Smooth muscle cell (in vitro differentiated cells): ENCODE measurements around the gene GLT1D1. TPM values are rescaled to one million over a fixed set of nuclear protein-coding genes. Genes with fewer than 3 reads are reported as not detected.

Source experiments
- DNase-seq: peaks from one replicate; lab custom pipeline; 2025; ENCODE audit not compliant: unreplicated experiment; lab: John Stamatoyannopoulos, UW
- H2AFZ ChIP-seq: fragments of 200-600 bp; sonication (generic); 2 replicates; pipeline ENCODE4 v1.6.0; 2016; ENCODE audit warnings: antibody characterized with exemption, low read depth, mild to moderate bottlenecking
- H3F3A ChIP-seq: fragments of 200-600 bp; sonication (generic); 2 replicates; pipeline ENCODE4 v1.6.0; 2017; ENCODE audit warnings: antibody characterized with exemption, low read depth
- H3K27ac ChIP-seq: fragments of 200-600 bp; sonication (generic); 2 replicates; pipeline ENCODE4 v1.5.1; 2016; ENCODE audit warnings: low read depth, mild to moderate bottlenecking
- H3K27me3 ChIP-seq: fragments of 200-600 bp; sonication (generic); 2 replicates; pipeline ENCODE4 v1.6.1; 2016; ENCODE audit warnings: low read depth, mild to moderate bottlenecking
- H3K36me3 ChIP-seq: fragments of 200-600 bp; sonication (generic); 2 replicates; pipeline ENCODE4 v1.5.1; 2016; ENCODE audit warnings: low read depth
- H3K4me1 ChIP-seq: fragments of 200-600 bp; sonication (generic); 2 replicates; pipeline ENCODE4 v1.5.1; 2016; ENCODE audit warnings: low read depth
- H3K4me2 ChIP-seq: fragments of 200-600 bp; sonication (generic); 2 replicates; pipeline ENCODE4 v1.6.0; 2016; ENCODE audit warnings: mild to moderate bottlenecking
- H3K4me3 ChIP-seq: fragments of 200-600 bp; sonication (generic); 2 replicates; pipeline ENCODE4 v1.5.1; 2016; ENCODE audit warnings: mild to moderate bottlenecking
- H3K79me2 ChIP-seq: fragments of 200-600 bp; sonication (generic); 2 replicates; pipeline ENCODE4 v1.6.0; 2016; ENCODE audit warnings: low read depth, mild to moderate bottlenecking
- H3K9ac ChIP-seq: fragments of 200-600 bp; sonication (generic); 2 replicates; pipeline ENCODE4 v1.6.0; 2016; ENCODE audit warnings: low read depth
- H3K9me3 ChIP-seq: fragments of 200-600 bp; sonication (generic); replicated peaks from 2 replicates; pipeline ENCODE4 v1.5.1; 2016; ENCODE audit warnings: low read depth
- H4K20me1 ChIP-seq: fragments of 200-600 bp; sonication (generic); 2 replicates; pipeline ENCODE4 v1.6.0; 2016; ENCODE audit warnings: low read depth
- WGBS: methylation state at CpG from one replicate; pipeline ENCODE4 v1.1.7; 2016; ENCODE audit warnings: low lambda C conversion rate; 5-methylcytosine and 5-hydroxymethylcytosine counted together
- polyA plus RNA-seq: library from polyadenylated mRNA; unstranded; fragments of >200 nt; fragmentation: Nextera tagmentation; extraction: Ambion mirVana; gene quantifications from 2 replicates; pipeline ENCODE4 v1.2.1, GENCODE V29; 2016
- total RNA-seq: library from RNA; depleted of rRNA; stranded (reverse); fragments of >200 nt; gene quantifications from 2 replicates; pipeline ENCODE4 v1.2.3, GENCODE V29; 2014
- TF ChIP-seq, protein P1 (sequence below): fragments of 200-600 bp; sonication (generic); IDR thresholded peaks from 2 replicates; pipeline ENCODE4 v1.5.1; 2017; ENCODE audit warnings: borderline replicate concordance, mild to moderate bottlenecking, antibody characterized with exemption; ENCODE audit not compliant: insufficient read depth, poor library complexity, severe bottlenecking

GLT1D1 gene
- total and polyA plus RNA-seq, 2 experiments from 2014 or later, result 0.07 to 0.18 TPM

DNA sequence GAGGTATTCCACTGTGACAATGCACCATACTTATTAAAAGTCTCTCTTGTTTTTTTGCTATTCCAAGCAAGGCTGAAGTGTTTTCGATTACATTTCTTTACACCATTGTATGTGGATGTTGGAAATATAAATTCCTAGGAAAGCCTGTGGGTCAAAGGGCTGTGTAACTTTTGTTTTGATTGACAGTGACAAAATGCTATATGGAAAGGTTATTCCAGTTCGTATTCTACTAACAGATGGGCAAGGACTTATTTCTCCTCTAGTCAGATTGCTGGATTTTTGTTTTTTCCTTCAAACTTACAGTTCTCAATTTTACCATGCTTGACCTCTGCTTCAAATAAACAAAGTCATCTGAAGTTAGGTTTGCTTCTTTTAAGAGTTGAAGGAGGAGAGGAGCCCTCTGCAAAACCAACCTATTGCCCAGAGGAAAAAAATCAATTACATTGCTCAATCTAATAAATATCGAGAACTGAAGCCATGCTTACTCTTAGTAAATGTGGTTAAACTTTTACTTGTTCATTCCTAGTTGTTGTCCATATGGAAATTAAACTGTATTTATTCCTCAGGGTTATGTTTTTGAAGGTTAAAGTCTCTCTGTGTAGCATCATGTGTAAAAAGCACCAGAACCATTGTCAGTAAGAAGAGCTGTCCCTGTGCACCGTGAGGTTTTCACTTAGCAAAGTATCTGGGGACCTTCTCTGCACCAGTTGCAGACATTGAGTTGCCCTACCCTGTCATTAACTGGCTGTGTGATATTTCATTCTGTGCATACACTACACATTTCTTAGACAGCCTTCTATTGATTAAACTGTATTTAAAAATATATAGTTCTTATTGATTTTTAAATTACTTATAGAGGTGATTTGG, 26.9 kb downstream of the GLT1D1 start:
- H3K4me2 ChIP-seq, result no peak overlapping the region
- H3K4me1 ChIP-seq, result no peaks in the 10 kb centered on the region
- H3K79me2 ChIP-seq, result no peaks in the 10 kb centered on the region
- no peaks in the 10 kb centered on the region for H3K36me3 ChIP-seq
- H3F3A ChIP-seq, result no peaks in the 10 kb centered on the region
- no peak overlapping the region for H3K9ac ChIP-seq
- 88% methylated on average over 4 of the region's 4 CpGs for WGBS
- no peaks in the 10 kb centered on the region for H3K27me3 ChIP-seq
- no peak overlapping the region for H3K27ac ChIP-seq
- TF ChIP-seq, protein P1, sequence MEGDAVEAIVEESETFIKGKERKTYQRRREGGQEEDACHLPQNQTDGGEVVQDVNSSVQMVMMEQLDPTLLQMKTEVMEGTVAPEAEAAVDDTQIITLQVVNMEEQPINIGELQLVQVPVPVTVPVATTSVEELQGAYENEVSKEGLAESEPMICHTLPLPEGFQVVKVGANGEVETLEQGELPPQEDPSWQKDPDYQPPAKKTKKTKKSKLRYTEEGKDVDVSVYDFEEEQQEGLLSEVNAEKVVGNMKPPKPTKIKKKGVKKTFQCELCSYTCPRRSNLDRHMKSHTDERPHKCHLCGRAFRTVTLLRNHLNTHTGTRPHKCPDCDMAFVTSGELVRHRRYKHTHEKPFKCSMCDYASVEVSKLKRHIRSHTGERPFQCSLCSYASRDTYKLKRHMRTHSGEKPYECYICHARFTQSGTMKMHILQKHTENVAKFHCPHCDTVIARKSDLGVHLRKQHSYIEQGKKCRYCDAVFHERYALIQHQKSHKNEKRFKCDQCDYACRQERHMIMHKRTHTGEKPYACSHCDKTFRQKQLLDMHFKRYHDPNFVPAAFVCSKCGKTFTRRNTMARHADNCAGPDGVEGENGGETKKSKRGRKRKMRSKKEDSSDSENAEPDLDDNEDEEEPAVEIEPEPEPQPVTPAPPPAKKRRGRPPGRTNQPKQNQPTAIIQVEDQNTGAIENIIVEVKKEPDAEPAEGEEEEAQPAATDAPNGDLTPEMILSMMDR, result no peak
- H3K9me3 ChIP-seq, result peaks cover 3% of the 10 kb centered on the region
- H4K20me1 ChIP-seq, result no peaks in the 10 kb centered on the region
- H2AFZ ChIP-seq, result no peak overlapping the region
- DNase-seq, result no peak
- H3K4me3 ChIP-seq, result no peak overlapping the region

DNA sequence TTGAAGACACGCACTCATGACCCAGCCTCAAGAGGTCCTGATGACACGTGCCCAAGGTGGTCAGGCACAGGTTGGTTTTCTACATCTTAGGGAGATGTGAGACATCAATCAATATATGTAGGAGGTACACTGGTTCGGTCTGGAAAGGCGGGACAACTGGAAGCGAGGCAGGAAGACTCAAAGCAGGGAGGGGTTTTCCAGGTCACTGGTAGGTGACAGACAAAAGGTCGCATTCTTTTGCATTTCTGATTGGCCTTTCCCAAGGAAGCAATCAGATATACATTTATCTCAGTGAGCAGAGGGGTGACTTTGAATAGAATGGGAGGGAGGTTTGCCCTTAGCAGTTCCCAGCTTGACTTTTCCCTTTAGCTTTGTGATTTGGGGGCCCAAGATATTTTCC, 38.6 kb downstream of the GLT1D1 start:
- no peaks in the 10 kb centered on the region for H3K27me3 ChIP-seq
- H3K79me2 ChIP-seq, result no peaks in the 10 kb centered on the region

DNA sequence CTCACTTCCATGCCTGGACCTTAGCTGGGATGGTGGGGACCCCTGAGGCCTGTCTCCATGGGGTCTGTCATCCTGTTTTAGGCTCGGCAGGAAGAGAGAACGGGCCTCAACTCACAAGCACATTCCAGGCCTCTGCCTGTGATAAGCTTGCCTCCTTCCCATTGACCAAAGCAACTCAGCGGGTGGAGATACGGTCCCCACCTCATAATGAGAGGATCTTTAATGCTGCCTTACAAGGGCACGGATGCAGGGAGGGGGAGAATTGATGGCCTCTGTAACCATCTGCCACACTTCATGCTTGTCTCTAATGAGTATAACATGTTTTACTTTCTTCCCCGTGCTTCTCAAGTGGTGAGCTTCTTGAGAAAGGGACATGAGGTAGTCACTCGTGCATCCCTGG, 50.0 kb downstream of the GLT1D1 start:
- Histone ChIP-seq H3K27ac (no peak overlapping the region), H3K4me2 (no peak overlapping the region), H3K79me2 (no peaks in the 10 kb centered on the region), H4K20me1 (no peaks in the 10 kb centered on the region), H3K4me3 (no peak overlapping the region), H3F3A (no peaks in the 10 kb centered on the region), H2AFZ (no peak overlapping the region), H3K27me3 (no peaks in the 10 kb centered on the region), H3K9ac (no peak overlapping the region), H3K36me3 (no peaks in the 10 kb centered on the region), H3K9me3 (no peaks in the 10 kb centered on the region), H3K4me1 (no peaks in the 10 kb centered on the region)
- 92% methylated on average over 7 of the region's 7 CpGs for WGBS
- TF ChIP-seq, protein P1, result no peak
- DNase-seq, result no peak

More for the DNA sequence above, 38.6 kb downstream of the GLT1D1 start:
- TF ChIP-seq, protein P1, result no peak
- H3K4me2 ChIP-seq, result no peak overlapping the region
- H3K36me3 ChIP-seq, result no peaks in the 10 kb centered on the region
- WGBS, result 87% methylated on average over 6 of the region's 6 CpGs
- H3K9me3 ChIP-seq, result no peaks in the 10 kb centered on the region
- H3F3A ChIP-seq, result no peaks in the 10 kb centered on the region
- H3K27ac ChIP-seq, result no peak overlapping the region
- no peak overlapping the region for H2AFZ ChIP-seq
- H3K9ac ChIP-seq, result no peak overlapping the region
- H4K20me1 ChIP-seq, result no peaks in the 10 kb centered on the region
- no peak overlapping the region for H3K4me3 ChIP-seq
- no peak for DNase-seq
- H3K4me1 ChIP-seq, result no peaks in the 10 kb centered on the region
